Suprapubic skin (tissue), 4 donors: ENCODE data around the gene QKI.

Source experiments
- EP300 ChIP-seq: sonication (generic); formaldehyde crosslinking; IDR thresholded peaks from one replicate; pipeline ENCODE4 v1.6.1; 2017; ENCODE audit warnings: antibody characterized with exemption
- POLR2A ChIP-seq, 2 donors: fragments of 450-650 bp; IDR thresholded peaks; one replicate each; pipeline ENCODE4 v1.6.1; 2017; ENCODE audit warnings: antibody characterized with exemption in 2 of 2, mild to moderate bottlenecking in 2 of 2, moderate library complexity in 2 of 2
- POLR2AphosphoS5 ChIP-seq, 3 donors: sonication (generic); formaldehyde crosslinking; IDR thresholded peaks; one replicate each; pipeline ENCODE4 v1.6.1; 2017; ENCODE audit warnings: antibody characterized with exemption in 3 of 3

DNA sequence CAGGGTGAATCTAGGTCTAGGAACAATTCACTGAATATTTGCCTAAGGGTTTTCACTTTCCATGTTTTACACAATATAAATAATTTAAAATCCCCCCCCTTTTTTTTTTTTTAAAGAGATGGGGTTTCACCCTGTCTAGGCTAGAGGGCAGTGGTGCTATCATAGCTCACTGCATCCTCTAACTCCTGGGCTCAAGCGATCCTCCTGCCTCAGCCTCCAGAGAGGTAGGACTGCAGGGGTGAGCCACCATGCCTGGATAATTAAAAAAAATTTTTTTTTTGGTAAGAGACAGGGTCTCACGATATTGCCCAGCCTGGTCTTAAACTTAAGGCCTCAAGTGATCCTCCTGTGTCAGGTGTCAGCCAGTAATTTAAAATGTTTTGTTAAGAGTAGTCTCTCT, 17.8 kb downstream of the QKI start:
- TF ChIP-seq EP300: no peak
- TF ChIP-seq POLR2AphosphoS5 (IDR thresholded peaks at IDR 0.05): no peak
- no peak for TF ChIP-seq POLR2A (IDR thresholded peaks at IDR 0.05)
